Uterus (tissue), 4 donors: ENCODE results near the gene ZNF337. TPM values are rescaled to one million over a fixed set of nuclear protein-coding genes. Genes with fewer than 3 reads are reported as not detected.

Experiments
- DNase-seq, 2 donors: peaks; one replicate each; pipeline ENCODE4 v3.0.0-alpha.2; 2019 to 2020
- H3K27ac ChIP-seq, 2 donors: fragments of 200-600 bp; sonication (generic); 1 replicate in 1 of 2; 2 replicates in 1 of 2; pipeline ENCODE4 v1.5.1; 2016 to 2018
- H3K27me3 ChIP-seq, 2 donors: fragments of 200-600 bp; sonication (generic); one replicate each; pipeline ENCODE4 v1.5.1; 2018 to 2019; ENCODE audit warnings: control low read depth in 1 of 2
- H3K36me3 ChIP-seq, 2 donors: fragments of 200-600 bp; sonication (generic); one replicate each; pipeline ENCODE4 v1.5.1; 2019; ENCODE audit warnings: control low read depth in 1 of 2
- H3K4me1 ChIP-seq, 2 donors: fragments of 200-600 bp; sonication (generic); one replicate each; pipeline ENCODE4 v1.5.1; 2018 to 2019; ENCODE audit warnings: control low read depth in 1 of 2
- H3K4me3 ChIP-seq, 2 donors: fragments of 200-600 bp; sonication (generic); 1 replicate in 1 of 2; 2 replicates in 1 of 2; pipeline ENCODE4 v1.5.1; 2018 to 2019; ENCODE audit warnings: mild to moderate bottlenecking in 1 of 2
- H3K9me3 ChIP-seq, 2 donors: fragments of 200-600 bp; sonication (generic); one replicate each; pipeline ENCODE4 v1.5.1; 2019; ENCODE audit warnings: control low read depth in 1 of 2
- CTCF ChIP-seq, 4 experiments: fragments of 200-600 bp in 2 of 4; fragments of 450-650 bp in 2 of 4; sonication (generic) in 2 of 4; IDR thresholded peaks; one replicate each; pipeline ENCODE4 v1.5.1; 2016 to 2019; ENCODE audit warnings: antibody characterized with exemption in 4 of 4, mild to moderate bottlenecking in 2 of 4, moderate library complexity in 1 of 4
- POLR2A ChIP-seq, 2 donors: fragments of 450-650 bp; IDR thresholded peaks; one replicate each; pipeline ENCODE4 v1.6.1; 2016; ENCODE audit warnings: antibody characterized with exemption in 2 of 2, mild to moderate bottlenecking in 1 of 2, moderate library complexity in 1 of 2
- intact Hi-C: fragments of 100-400 bp; cut with DNase I; formaldehyde crosslinking; loops from one replicate; pipeline ENCODE4 v1.15.1; 2023; ENCODE audit warnings: low total_unique reads
- total RNA-seq, 4 donors: library from RNA; depleted of rRNA in 3 of 4; stranded (reverse); fragments of >200 nt in 3 of 4; gene quantifications; one replicate each; pipeline versions ENCODE4 v1.1.0 to v1.2.4, GENCODE V29; 2014 to 2023
- donor health status: DM: yes; HTN: yes; CAD: no.

The ZNF337 gene
- 10 to 100 TPM in 2 of 4 donors, 1 to 10 TPM in 2; 2.6 to 32.4 (median 19.0) TPM for total RNA-seq

- intact Hi-C loops = no loop called here
- TF ChIP-seq POLR2A (IDR thresholded peaks at IDR 0.05) (peak; percentile 68 to 88), CTCF (IDR thresholded peaks at IDR 0.05) (peak in 2 of 4 experiments; percentile 10 to 23)
- Histone ChIP-seq H3K27me3 (no peaks in the 10 kb centered on the region), H3K36me3 (no peaks in the 10 kb centered on the region), H3K9me3 (peaks cover 0 to 8% of the 10 kb centered on the region in 2 donors), H3K4me1 (no peaks in the 10 kb centered on the region), H3K27ac (peak within 1 kb of the TSS; percentile 87 to 88), H3K4me3 (peak within 1 kb of the TSS; percentile 64 to 89)
- DNase-seq = peak; percentile 94 to 96
Observed at GRCh38 chr20:25696371-25697131, at the start of gene ZNF337. Gene ZNF337, minus strand, starts transcription at chr20:25696853. Its CDS starts 10,436 bp downstream, at chr20:25686417.

GRCh38 chr20:25745738-25746137 lies 49.1 kb upstream of the ZNF337 start:
- no peaks in the 10 kb centered on the region for H3K27me3 ChIP-seq
- H3K9me3 ChIP-seq = no peaks in the 10 kb centered on the region
- no peaks in the 10 kb centered on the region for H3K4me1 ChIP-seq
- no peaks in the 10 kb centered on the region for H3K36me3 ChIP-seq
- no peak overlapping the region for H3K27ac ChIP-seq
- no peak for TF ChIP-seq CTCF (IDR thresholded peaks at IDR 0.05)
- TF ChIP-seq POLR2A (IDR thresholded peaks at IDR 0.05) = no peak
- no peak for DNase-seq
- H3K4me3 ChIP-seq = no peak overlapping the region
- intact Hi-C loops = no loop called here

- TF ChIP-seq POLR2A (IDR thresholded peaks at IDR 0.05) (no peak), CTCF (IDR thresholded peaks at IDR 0.05) (no peak)
- no peaks in the 10 kb centered on the region for H3K27me3 ChIP-seq
- intact Hi-C loops = no loop called here
- H3K27ac ChIP-seq = no peak overlapping the region
- no peaks in the 10 kb centered on the region for H3K36me3 ChIP-seq
- H3K4me3 ChIP-seq = no peak overlapping the region
- H3K4me1 ChIP-seq = no peaks in the 10 kb centered on the region
- no peaks in the 10 kb centered on the region for H3K9me3 ChIP-seq
- no peak for DNase-seq
Observed at GRCh38 chr20:25745100-25745499, 48.4 kb upstream of the ZNF337 start.

GRCh38 chr20:25744261-25744660 lies 47.6 kb upstream of the ZNF337 start:
- no peaks in the 10 kb centered on the region for H3K27me3 ChIP-seq
- no peak for DNase-seq
- H3K4me3 ChIP-seq = no peak overlapping the region
- no peaks in the 10 kb centered on the region for H3K9me3 ChIP-seq
- H3K4me1 ChIP-seq = no peaks in the 10 kb centered on the region
- H3K27ac ChIP-seq = no peak overlapping the region
- H3K36me3 ChIP-seq = no peaks in the 10 kb centered on the region
- TF ChIP-seq CTCF (IDR thresholded peaks at IDR 0.05) = no peak
- no peak for TF ChIP-seq POLR2A (IDR thresholded peaks at IDR 0.05)
- intact Hi-C loops = no loop called here

- TF ChIP-seq CTCF (IDR thresholded peaks at IDR 0.05) (no peak), POLR2A (IDR thresholded peaks at IDR 0.05) (no peak)
- Histone ChIP-seq H3K36me3 (no peaks in the 10 kb centered on the region), H3K4me3 (no peak overlapping the region), H3K9me3 (no peaks in the 10 kb centered on the region), H3K27ac (no peak overlapping the region), H3K4me1 (no peaks in the 10 kb centered on the region), H3K27me3 (no peaks in the 10 kb centered on the region)
- intact Hi-C loops = no loop called here
- no peak for DNase-seq
Observed at GRCh38 chr20:25741088-25741487, 44.4 kb upstream of the ZNF337 start.
